GM21786 (cell line): Measurements from ENCODE around the gene PTPRM.
"Not testable (repeated sequence)": the region's sequence is repeated elsewhere in the genome, so short reads cannot be mapped to it uniquely, and the experiment has no call there.

ENCODE experiments used
- ATAC-seq: cut with Tn5 transposase; IDR thresholded peaks from one replicate; pipeline ENCODE4 v1.9.1; 2021; ENCODE audit not compliant: unreplicated experiment

The PTPRM gene

GRCh38 chr18:8439055-8439454 is 871.9 kb downstream of the PTPRM start:
- ATAC-seq, result no peak

GRCh38 chr18:8443505-8443904 is 876.4 kb downstream of the PTPRM start:
- no peak for ATAC-seq

GRCh38 chr18:8446936-8447335 is 879.8 kb downstream of the PTPRM start:
- not testable (repeated sequence) for ATAC-seq

GRCh38 chr18:8448130-8448529 is 881.0 kb downstream of the PTPRM start:
- ATAC-seq, result no peak

- no peak for ATAC-seq
These were observed 882.9 kb downstream of the PTPRM start for GRCh38 chr18:8450013-8450412.

GRCh38 chr18:8450898-8451665 is 884.0 kb downstream of the PTPRM start:
- ATAC-seq, result no peak

- ATAC-seq, result no peak
These were observed 886.4 kb downstream of the PTPRM start for GRCh38 chr18:8453528-8453927.

GRCh38 chr18:8454136-8454535 is 887.0 kb downstream of the PTPRM start:
- ATAC-seq, result no peak

- ATAC-seq, result no peak
These were observed 888.8 kb downstream of the PTPRM start for GRCh38 chr18:8455661-8456614.
